KMS-11 (cell line): Measurements from ENCODE around the gene PRELID2.

Source experiments
- H2AFZ ChIP-seq: fragments of 200-600 bp; sonication (generic); 2 replicates; pipeline ENCODE4 v1.6.1; 2016; ENCODE audit warnings: antibody characterized with exemption, mixed run types, low read depth
- H3K27ac ChIP-seq: fragments of 200-600 bp; sonication (generic); 2 replicates; pipeline ENCODE4 v1.6.1; 2016; ENCODE audit warnings: mild to moderate bottlenecking, mixed run types
- H3K27me3 ChIP-seq: fragments of 200-600 bp; sonication (generic); 2 replicates; pipeline ENCODE4 v1.6.1; 2017; ENCODE audit warnings: mild to moderate bottlenecking, low read depth, mixed run types, moderate library complexity; ENCODE audit not compliant: insufficient read depth
- H3K36me3 ChIP-seq: fragments of 200-600 bp; sonication (generic); 2 replicates; pipeline ENCODE4 v1.6.1; 2017; ENCODE audit warnings: mild to moderate bottlenecking, mixed run types; ENCODE audit not compliant: insufficient read depth
- H3K4me1 ChIP-seq: fragments of 200-600 bp; sonication (generic); 2 replicates; pipeline ENCODE4 v1.6.1; 2016; ENCODE audit warnings: mild to moderate bottlenecking, low read depth, mixed run types; ENCODE audit not compliant: poor library complexity, severe bottlenecking
- H3K4me2 ChIP-seq: fragments of 200-600 bp; sonication (generic); 2 replicates; pipeline ENCODE4 v1.7.0; 2016; ENCODE audit warnings: mild to moderate bottlenecking, mixed run types
- H3K4me3 ChIP-seq: fragments of 200-600 bp; sonication (generic); IDR thresholded peaks from 2 replicates; pipeline ENCODE4 v1.6.1; 2017; ENCODE audit warnings: low read depth, low read length, mixed read lengths; ENCODE audit not compliant: insufficient read depth
- H3K79me2 ChIP-seq: fragments of 200-600 bp; sonication (generic); 2 replicates; pipeline ENCODE4 v1.6.1; 2016; ENCODE audit warnings: low read depth, mixed run types; ENCODE audit not compliant: insufficient read depth
- H3K9ac ChIP-seq: fragments of 200-600 bp; sonication (generic); 2 replicates; pipeline ENCODE4 v1.6.1; 2016; ENCODE audit warnings: mild to moderate bottlenecking, mixed run types
- H4K20me1 ChIP-seq: fragments of 200-600 bp; sonication (generic); 2 replicates; pipeline ENCODE4 v1.6.1; 2016; ENCODE audit warnings: mild to moderate bottlenecking, mixed run types; ENCODE audit not compliant: insufficient read depth
- TF ChIP-seq, protein P1 (sequence below): fragments of 200-600 bp; sonication (generic); conservative IDR thresholded peaks from 2 replicates; pipeline ENCODE4 v1.6.1; 2017; ENCODE audit warnings: low read depth, mild to moderate bottlenecking, antibody characterized with exemption, low read length, moderate library complexity, mixed read lengths

The PRELID2 gene

DNA sequence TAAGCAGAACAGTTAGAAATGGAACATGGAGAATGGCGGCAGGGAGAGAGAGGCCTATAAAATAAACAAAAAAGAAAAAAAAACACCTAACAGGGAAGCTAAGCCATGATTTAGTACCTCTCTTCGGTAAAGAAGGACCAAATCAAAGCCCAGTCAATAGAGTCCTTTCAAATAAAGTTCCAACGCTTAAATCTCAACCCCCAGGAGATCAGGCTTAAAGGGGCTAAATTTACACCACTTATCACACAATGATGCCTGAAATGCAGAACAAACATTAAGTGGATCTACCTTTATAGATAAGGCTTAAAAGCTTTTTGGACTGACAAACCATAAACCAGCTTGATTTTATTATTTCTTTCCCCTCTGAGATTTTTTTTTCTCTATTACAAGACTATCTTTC lies 66.3 kb downstream of the PRELID2 start:
- Histone ChIP-seq H2AFZ (no peak overlapping the region), H3K4me2 (no peak overlapping the region), H4K20me1 (no peaks in the 10 kb centered on the region), H3K27me3 (no peaks in the 10 kb centered on the region), H3K4me3 (no peak overlapping the region), H3K27ac (no peak overlapping the region), H3K4me1 (no peaks in the 10 kb centered on the region), H3K9ac (no peak overlapping the region), H3K36me3 (no peaks in the 10 kb centered on the region), H3K79me2 (no peaks in the 10 kb centered on the region)
- TF ChIP-seq, protein P1, sequence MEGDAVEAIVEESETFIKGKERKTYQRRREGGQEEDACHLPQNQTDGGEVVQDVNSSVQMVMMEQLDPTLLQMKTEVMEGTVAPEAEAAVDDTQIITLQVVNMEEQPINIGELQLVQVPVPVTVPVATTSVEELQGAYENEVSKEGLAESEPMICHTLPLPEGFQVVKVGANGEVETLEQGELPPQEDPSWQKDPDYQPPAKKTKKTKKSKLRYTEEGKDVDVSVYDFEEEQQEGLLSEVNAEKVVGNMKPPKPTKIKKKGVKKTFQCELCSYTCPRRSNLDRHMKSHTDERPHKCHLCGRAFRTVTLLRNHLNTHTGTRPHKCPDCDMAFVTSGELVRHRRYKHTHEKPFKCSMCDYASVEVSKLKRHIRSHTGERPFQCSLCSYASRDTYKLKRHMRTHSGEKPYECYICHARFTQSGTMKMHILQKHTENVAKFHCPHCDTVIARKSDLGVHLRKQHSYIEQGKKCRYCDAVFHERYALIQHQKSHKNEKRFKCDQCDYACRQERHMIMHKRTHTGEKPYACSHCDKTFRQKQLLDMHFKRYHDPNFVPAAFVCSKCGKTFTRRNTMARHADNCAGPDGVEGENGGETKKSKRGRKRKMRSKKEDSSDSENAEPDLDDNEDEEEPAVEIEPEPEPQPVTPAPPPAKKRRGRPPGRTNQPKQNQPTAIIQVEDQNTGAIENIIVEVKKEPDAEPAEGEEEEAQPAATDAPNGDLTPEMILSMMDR, result no peak

DNA sequence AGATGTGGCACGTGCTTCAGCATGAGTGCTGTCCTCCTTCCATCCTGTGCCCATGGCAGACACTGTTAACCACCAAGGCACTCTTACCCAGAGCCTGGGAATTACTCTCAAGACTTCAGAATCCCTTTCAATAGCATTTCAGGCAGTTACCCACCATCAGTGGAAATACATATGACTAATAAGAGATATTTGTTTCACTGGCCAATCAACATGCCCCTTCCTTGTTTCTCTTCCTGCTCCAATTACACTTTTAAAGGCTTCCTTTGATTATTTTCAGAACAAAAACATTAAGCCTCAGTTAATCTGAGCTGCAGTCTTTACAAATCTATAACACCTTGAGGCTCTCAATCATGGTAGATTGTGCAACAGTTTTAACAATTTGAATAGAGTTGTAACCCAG lies 70.8 kb downstream of the PRELID2 start:
- Histone ChIP-seq H3K9ac (no peak overlapping the region), H3K4me1 (no peaks in the 10 kb centered on the region), H3K27me3 (no peaks in the 10 kb centered on the region), H3K27ac (no peak overlapping the region), H4K20me1 (no peaks in the 10 kb centered on the region), H3K4me2 (no peak overlapping the region), H3K36me3 (no peaks in the 10 kb centered on the region), H2AFZ (no peak overlapping the region), H3K79me2 (no peaks in the 10 kb centered on the region), H3K4me3 (no peak overlapping the region)
- TF ChIP-seq, protein P1, result no peak

DNA sequence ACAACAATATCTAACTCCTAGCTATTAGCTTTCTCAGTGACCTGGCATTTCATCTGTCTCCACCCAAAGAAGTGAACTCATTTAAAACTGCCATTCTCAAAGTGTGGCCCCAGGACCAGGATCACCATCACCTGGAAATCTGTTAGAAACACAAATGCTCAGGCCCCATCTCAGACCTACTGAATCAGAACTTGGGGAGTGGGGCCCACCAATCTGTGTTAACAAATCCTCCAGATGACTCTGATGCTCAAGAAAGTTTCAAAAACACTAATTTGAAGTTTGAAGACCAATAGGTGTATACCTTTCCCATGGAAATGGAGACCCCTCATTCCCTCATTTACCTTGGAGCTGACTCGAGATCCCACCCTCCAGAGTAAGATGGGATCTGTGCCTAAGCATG lies 72.3 kb downstream of the PRELID2 start:
- TF ChIP-seq, protein P1, result no peak
- Histone ChIP-seq H3K27ac (no peak overlapping the region), H3K27me3 (no peaks in the 10 kb centered on the region), H3K36me3 (no peaks in the 10 kb centered on the region), H3K4me1 (no peaks in the 10 kb centered on the region), H3K79me2 (no peaks in the 10 kb centered on the region), H4K20me1 (no peaks in the 10 kb centered on the region), H2AFZ (no peak overlapping the region), H3K4me2 (no peak overlapping the region), H3K9ac (no peak overlapping the region), H3K4me3 (no peak overlapping the region)

DNA sequence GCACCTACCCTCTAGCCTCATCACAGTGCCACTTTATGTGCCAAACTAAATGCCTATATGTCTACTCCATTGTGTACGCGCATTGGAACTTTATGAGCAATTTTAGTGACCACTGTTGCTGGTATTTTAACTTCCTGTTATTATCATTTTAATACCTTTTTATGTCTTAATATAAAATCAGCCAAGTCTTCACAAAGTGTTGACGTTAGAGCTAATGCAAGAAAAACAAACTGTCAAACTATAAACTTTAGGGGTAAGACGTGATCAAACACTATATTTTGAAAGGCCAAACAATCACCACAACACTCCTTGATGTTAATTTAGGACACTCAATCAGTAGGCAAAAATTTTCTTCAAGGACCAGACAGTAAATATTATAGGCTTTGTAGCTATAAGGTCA lies 73.9 kb downstream of the PRELID2 start:
- no peaks in the 10 kb centered on the region for H3K79me2 ChIP-seq
- no peaks in the 10 kb centered on the region for H3K27me3 ChIP-seq
- H3K27ac ChIP-seq, result no peak overlapping the region
- H2AFZ ChIP-seq, result no peak overlapping the region
- H3K4me2 ChIP-seq, result no peak overlapping the region
- no peaks in the 10 kb centered on the region for H3K4me1 ChIP-seq
- no peak overlapping the region for H3K9ac ChIP-seq
- no peaks in the 10 kb centered on the region for H4K20me1 ChIP-seq
- H3K36me3 ChIP-seq, result no peaks in the 10 kb centered on the region
- no peak overlapping the region for H3K4me3 ChIP-seq
- TF ChIP-seq, protein P1, result no peak
